Tongue (tissue), 2 donors: Measurements from ENCODE around the gene TUBB2A. TPM values are rescaled to one million over a fixed set of nuclear protein-coding genes. Genes with fewer than 3 reads are reported as not detected.
A peak's percentile ranks its signal among the peaks of the same experiment; 100 is the strongest.
"Not testable (repeated sequence)": the region's sequence is repeated elsewhere in the genome, so short reads cannot be mapped to it uniquely, and the experiment has no call there.

ENCODE experiments used
- DNase-seq: peaks from one replicate; pipeline ENCODE4 v3.0.0-alpha.2; 2015
- total RNA-seq: library from RNA; depleted of rRNA; stranded (reverse); fragments of >200 nt; gene quantifications from one replicate; pipeline ENCODE4 v1.2.3, GENCODE V29; 2014

The TUBB2A gene
- total RNA-seq, 1 donor from 2014 or later, result 106 TPM

DNA sequence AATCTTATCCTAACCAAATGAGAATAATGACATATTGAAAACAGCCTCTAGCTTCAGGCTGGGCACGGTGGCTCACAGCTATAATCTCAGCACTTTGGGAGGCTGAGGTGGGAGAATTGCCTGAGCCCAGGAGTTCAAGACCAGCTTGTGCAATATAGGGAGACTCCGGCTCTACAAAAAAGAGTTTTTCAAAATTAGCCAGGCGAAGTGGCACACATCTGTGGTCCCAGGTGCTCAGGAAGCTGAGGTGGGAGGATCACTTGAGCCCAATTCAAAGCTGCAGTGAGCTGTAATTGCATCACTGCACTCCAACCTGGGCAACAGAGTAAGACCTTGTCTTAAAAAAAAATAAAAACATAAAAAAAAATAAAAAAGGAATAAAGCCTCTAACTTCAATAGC lies 4.7 kb downstream of the TUBB2A start:
- no peak for DNase-seq

DNA sequence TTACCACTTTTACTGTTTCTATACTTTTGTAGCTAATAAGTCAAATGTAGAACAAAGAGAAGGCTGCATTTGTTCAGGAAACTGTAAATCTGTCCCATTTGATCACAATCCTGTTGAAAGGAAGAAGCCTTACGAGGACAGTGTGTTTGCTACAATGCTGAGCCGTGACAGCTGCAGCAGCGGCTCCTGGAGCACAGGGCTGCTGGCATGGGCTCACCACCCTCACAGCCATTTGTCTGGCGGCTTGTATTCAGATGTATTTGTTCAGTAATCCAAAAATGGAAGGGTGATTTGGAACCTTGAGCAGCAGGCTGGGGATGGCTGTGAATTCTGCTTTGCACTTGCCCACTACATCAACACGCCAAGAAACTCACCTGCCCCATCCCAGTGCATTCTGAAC lies 5.7 kb downstream of the TUBB2A start:
- DNase-seq, result peak; percentile 87

DNA sequence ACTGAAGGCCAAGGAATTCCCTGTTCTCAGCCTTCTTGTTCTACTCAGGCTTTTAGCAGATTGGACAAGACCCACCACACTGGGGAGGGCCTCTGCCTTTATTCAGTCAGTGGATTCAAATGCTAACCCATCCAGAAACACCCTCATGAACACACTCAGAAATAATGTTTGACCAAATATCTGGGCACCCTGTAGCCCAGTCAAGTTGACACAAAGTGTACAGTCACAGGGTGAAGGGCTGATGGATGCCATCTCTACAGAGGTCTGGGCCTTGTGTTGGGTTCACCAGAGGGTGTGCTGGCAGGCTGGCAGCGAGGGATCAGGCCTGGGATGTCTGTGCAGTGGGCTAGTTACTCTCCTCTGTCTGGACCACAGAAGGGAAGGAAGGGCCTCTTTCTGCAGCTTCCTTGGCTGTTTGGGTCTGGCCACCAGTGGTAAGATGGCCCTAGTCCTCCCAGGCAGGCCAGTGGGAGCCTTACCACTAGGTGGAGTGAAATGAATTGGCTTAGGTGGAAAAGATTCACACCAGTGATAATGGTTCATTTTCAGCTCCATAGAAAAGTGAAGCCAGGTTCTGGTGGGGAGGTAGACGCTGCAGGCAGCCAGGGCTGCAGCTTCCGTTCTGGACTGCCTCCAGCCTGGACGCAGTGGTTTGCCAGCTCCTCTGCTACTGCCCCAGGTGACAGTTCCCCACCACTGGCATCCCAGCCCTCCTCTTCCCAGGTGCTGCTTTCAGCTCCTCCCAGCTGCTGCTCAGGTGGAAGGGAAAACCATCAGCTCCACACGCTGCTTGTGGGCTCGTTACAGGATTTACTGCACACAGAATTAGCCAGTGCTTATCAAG lies 9.2 kb downstream of the TUBB2A start:
- no peak for DNase-seq

DNA sequence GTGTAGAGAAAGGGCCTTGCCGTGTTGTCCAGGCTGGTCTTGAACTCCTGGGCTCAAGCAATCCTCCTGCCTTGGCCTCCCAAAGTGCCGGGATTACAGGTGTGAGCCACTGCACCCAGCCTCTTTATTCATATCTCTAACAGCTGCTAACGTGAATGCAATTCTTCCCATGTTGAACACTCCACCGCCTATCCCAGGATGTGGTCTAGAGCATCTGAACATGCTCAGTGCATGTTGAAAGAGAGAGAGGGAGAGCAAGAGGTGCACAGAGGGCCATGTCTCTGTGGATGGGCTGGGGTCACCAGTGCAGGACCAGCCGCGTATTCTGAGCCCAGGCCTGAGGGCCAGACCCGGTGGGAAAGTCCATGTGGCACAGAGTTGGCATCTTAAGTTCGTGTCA lies 12.8 kb downstream of the TUBB2A start:
- DNase-seq, result no peak

DNA sequence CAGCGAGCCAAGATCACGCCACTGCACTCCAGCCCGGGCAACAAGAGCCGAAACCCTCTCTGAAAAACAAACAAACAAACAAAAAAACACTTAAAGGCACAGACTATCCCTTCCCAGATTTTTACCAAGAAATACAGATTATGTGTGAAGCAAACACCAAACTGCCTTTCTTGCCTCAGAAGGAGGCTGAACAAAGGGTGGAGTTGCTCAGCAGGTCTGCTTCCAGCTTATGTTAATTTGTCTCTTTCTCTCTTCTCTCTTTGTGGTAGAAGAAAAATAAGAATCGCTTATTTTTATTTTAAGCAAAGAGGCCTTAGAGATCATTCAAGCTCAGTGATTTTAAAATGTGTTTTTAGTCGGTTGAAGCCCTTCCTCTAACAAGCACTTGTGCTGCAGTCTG lies 14.2 kb downstream of the TUBB2A start:
- no peak for DNase-seq

DNA sequence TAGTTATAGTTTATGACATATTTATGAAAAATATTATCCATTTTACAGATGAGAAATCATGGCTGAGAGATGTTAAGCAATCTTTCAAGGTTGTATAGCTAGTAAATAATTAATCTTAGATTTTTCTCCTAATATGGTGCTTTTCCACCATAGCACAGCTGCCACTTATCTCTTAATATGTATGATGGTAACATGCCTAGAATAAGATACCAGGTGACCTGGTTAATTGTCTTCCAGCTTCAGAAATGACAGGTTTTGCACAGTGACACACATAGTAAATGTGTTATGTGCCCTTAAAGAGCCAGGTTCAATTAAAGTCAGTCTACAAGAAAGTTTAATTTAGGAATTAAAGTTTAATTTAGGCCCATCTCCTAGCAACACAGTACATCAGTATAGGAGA lies 14.8 kb downstream of the TUBB2A start:
- no peak for DNase-seq

DNA sequence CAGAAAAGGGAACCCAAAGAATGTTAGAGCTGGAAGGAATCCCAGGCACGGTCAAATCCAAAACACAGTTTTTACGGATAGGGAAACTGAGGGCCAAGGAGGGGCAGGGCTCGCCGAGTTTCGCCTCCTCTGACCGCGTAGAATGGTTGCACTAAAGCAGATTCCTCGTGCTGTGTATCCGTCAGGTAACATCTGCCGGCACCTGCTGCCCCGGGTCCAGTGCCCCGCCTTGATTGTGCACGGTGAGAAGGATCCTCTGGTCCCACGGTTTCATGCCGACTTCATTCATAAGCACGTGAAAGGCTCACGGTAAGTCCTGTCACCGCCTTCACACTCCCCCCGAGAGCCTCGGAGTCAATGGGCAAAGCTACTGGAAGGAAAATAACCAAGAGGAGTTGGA lies 17.1 kb downstream of the TUBB2A start:
- DNase-seq, result no peak

DNA sequence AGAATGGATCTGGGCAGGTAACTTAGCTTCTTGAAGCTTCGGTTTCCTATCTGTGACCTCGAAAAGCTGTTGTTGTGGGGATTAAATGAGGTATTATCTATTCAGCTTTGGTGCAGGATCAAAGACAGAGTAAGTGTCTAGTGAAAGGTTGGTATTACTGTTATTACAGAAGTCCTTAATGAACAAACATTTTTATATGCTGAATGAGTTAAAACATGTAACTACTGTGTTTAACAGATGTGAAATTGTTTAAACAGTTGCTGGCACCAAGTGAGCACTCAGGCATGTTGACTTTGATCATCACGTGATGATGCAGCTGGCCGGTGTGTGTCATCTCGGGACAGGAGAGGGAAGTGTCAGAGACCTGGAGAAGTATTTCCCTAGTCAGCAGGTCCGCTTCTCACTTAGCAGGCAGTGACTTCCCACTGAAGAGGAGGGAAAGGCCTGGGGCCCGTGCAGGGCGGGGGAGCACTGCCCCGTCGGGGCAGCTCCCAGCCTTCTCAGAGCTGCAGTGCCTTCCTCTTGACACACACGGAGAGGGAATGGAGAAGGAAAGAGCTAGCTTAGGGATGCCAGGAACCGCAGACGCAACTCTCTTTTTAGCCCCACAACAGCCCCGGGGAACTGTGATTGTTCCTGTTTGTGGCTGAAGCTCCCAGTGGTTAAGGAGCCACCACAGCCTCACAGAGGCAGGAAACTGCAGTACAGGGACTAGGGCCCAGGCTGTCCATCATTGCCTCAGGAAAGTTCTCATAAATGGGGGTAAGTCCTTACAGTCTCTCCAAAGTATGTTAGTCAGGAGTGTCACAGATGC lies 18.0 kb downstream of the TUBB2A start:
- peak; percentile 82 for DNase-seq

DNA sequence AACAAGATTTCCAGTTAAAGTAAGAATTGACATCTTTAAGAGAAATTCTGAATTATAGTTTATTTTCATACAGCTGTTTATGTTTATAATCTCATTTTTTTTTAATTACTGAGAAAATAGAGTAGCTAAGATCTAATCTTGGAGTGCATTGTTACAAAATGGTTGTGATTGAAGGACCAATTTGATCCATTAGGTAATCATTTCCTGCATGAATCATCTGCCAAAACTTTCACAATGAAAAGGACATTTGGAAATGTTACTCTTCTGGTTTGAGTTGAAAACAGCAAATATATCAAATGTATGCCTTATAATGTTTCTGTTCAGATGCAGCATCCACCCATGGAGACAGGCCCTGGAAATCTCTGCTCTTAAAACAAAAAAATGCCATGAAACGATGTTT lies 19.0 kb downstream of the TUBB2A start:
- no peak for DNase-seq

DNA sequence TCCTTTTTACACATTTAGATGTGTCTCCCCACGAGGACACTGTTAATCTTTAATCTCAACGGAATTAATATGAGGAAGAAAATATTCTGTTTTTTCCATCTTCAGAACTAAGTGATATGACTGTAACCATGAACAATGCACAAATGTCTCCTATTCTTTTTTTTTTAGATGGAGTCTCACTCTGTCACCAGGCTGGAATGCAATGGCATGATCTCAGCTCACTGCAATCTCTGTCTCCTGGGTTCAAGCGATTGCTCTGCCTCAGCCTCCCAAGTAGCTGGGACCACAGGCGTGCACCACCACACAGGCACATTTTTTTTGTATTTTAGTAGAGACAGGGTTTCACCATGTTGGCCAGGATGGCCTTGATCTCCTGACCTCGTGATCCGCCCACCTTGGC lies 19.5 kb downstream of the TUBB2A start:
- not testable (repeated sequence) for DNase-seq

DNA sequence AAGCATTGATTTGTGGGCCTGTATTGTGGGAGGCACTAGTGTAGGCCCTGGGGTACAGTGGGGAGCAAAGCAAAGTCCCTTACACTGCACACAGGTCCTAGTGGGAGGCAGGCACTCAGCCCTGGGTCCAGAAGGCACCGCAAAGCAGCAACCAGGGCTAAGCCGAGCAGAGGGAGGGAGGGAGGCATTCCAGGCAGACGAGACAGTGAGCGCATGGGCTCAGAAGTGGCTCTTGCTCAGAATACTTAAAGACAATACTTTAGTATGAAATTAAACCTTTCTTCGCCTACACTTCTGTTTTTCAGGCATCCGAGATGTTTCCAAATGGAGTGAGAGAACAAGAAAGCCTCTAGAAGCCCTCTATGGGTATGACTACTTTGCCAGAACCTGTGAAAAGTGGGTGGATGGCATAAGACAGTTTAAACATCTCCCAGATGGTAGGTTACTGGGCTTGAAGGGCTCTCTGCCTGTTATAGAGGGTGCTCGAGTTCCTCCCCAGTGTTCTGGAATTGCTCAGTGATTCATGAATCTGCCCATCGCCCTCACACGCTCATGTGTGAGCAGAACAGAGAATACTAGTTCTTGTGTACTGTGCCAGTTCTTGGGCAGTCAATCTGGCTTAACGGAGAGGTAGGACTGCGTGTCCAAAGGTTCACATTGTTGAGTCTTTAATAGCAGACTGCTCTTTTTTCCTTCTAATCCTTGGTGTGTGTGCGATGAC lies 20.1 kb downstream of the TUBB2A start:
- DNase-seq, result no peak

DNA sequence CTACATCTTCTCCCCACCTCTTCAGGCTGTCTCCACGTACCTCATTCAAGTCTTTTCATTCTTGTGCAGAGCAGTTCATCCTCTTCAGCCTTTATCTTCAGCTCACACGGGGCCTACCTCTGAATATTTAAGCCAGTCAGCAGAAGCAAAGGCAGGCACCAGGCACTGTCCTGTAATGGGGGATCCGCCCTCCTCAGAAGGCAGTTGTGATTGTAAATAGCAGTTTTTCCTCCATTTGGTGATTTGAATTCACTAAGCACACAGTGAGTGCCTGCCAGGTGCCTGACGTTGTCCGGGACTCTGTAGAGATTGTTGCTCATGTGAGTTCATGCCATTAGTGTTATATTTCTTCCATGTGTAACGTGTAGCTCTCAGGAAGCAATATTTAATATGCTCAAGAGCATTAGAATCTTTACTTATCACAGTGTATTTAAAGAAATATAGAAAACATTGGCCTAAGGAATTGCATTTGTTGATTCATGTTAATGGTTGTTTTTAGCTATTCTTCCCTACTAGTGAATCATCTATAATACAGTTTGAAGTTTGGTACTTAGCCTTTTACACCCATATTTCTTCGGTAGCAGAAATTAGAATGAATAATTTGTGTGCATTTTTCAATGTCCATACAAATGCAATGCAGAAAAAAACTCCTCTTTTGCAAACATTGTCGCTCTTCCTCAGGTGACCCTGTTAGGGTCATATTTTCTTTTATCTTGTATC lies 20.9 kb downstream of the TUBB2A start:
- no peak for DNase-seq

DNA sequence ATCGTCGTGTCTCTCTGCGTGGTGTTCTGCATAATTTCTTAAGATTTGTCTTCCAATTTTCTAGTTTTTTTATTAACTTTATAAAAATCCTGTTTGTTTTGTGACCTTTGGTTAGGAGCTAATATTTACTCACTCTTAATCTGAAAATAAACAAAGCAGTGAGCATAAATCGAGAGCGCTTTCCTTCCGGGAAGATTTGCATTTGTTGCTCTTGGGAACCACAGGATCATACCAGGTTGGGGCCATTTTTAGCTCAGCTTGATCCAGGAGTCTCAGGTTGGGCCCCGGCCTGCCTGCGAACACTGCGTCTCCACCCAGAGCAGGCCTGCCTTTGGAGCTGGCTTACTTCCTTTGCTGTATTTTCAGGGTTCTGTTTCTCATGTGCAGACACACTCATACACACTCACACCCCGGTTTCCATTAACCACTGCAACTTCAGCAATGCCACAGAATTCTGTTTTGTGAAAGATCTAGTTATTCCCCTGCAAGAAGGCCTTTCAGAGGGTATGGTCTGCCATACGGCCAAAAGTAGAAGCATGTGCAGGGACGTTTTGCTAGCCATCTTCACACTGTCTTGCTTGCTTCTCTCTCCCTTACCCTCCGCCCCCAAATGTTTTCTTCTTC lies 21.6 kb downstream of the TUBB2A start:
- DNase-seq, result no peak

DNA sequence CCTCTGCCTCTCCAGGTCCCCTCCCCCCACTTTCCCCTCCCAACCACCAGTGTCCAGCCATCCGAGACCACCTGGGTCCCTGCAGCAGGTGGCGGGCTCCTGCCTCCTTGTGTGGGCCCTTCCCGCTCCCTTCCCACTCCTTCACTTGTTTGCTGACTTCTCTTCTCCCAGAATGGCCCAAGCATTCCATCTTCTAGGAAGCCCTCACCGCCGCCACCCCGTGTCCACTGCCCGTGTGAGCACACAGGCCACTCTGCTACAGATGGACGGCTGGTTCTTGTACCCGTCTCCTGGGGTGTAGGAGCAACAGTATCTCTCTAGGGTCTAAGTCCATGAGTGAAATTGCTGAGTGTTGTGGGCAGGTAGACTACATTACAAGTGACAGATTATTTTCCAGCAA lies 23.8 kb downstream of the TUBB2A start:
- no peak for DNase-seq

DNA sequence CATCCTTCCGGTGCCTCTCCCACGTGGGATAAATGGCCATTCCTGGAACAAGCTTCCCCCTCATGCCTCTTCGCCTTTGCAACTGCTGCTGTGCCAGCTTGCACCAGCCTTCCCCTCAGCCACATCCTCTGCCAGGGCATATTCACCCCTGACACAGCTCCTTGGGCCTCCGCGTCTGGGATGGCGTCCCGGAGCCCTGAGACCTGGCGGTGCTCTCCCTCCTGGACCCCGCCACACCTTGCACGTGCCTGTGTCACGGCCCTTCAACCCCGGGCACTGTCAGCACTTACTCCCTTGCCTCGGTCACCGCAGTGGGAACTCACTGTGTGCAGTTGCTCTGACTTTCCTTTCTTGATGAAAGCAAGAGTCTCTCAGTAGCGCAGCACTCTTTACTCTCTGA lies 25.6 kb downstream of the TUBB2A start:
- DNase-seq, result no peak

DNA sequence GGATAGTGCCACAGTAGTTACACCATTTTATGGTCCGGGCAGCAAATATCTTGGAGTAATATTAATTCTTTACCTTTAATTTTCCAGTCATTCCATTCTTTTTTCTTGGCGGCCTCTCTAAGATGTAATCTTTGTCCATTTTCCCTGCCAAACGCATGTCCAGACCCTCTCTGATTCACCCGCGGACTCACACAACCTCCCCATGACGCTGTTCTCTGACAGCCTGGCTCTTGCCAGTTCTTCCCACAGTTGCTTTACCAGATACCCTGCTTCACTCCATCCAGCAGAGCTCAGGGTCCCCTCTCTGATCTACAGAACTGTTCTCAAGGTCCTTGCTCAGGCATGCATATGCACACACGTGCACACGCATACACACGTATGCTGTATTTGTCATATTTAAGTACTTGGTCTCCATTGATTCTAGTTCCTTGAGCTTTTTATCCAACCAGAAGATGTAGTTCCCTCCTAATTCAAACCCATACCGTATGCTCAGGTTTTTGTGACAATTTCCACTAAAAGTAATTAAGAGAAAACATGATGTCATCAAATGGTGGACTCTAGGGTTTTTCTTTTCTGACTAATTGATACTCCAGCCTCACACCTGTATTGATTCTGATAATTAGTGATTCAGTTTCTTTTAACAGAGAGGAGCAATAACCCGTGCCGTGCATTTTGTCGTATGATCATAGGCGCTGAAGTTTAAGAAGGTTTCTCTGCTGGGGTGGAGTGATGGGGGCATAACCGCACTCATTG lies 28.8 kb downstream of the TUBB2A start:
- DNase-seq, result no peak

DNA sequence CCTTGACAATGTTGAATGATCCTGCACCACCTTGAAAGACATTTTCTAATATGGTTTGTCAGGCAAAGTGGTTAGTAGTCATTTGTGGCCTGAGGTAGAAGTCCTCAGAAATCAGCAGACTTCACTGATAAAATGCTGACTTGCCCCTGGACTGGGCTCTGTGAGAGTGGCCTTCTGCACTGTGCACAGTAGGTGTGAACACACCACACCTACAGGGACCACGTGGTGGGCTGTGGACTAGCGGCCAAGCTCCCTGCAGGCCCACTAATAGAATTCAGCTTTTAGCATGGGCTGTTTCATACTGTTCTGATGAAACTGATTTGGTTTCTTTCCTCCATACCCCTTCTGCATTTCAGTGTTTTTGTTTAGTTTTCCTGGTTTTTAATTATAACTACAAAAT lies 31.5 kb downstream of the TUBB2A start:
- no peak for DNase-seq

DNA sequence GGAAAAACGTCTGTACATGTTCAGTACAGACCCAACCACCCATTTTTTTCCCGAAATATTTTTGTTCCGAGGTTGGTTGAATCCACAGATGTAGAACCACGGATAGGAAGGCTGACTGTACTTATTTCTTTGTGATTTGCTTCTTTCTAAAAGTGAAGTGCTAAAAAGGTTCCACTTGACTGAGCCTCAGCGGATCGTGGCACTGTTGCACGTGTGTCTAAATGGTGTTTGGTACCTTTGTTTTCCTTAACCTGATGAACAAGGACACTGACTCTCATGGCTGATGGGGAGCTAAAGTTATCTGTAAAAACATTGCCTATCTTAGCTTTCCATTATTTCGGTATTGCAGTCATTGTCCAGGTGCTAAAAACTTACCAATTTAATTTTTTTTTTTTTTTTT lies 32.7 kb downstream of the TUBB2A start:
- DNase-seq, result no peak

DNA sequence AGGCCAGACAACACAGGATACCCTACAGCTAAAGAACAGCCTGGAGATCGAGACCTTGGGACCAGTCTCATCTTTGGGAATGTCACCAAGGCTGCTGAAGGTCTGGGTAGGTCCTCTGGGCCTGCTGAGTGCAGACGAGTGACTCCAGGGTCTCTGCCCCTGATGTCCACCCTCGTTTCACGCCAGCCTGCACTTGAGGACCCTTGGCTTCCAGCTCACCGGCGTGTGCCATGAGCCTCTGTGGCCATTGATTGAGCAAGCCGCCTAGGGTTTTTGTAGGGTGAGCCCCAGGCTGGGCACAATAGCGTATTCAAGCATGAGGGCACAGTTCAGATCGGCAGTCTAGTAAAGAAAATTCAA lies 34.5 kb downstream of the TUBB2A start:
- no peak for DNase-seq

DNA sequence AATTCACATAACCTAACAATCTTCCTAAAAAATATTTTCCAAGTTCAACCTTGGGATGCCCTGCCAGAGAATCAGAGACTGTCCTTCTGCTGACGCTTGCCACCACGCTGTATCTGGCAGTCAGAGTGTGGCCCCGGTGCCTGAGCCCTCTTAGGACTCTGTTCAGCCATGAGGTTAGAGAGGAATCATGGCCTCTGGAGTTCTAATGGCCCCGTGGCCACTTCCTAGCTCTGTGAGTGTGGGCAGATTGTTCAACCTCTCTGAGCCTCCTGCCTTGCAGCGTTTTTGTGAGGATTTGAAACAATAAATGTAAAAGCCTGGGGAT lies 36.6 kb downstream of the TUBB2A start:
- no peak for DNase-seq

DNA sequence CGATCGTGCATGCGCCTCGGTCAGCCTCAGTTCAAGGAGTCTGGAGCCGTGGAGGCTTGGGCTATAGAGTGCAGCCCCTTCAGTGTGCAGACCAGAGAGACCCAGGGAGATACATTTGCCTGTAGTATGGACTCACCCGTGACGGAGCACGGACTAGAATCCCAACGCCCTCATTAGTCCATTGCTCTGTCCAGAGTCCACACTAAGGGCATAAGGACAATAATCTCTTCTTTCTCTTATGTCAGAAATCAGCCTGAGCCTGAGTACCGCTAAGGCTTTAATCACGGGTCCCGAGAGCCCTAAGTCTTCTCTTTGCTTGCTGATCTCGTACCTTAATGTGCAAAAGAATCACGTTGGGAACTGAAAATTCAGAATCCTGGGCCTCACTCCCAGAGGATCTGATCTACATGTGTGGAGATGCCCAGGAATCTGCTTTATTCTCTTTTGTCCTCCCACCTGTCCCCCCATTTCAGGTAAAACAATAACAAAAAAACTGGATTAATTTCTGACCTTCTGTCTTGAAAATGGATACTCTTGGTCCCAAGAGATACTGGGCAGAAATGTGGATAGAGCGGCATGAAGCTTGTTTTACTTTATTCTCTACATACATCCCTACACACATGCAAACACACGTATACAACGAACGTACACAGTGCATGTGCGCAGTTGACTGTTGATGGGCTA lies 38.2 kb downstream of the TUBB2A start:
- no peak for DNase-seq
